Subcutaneous abdominal adipose tissue (tissue), 5 donors: ENCODE results near the gene CPN2.

Source experiments
- H3K27ac ChIP-seq: one replicate; pipeline ENCODE4 v1.7.0; 2013; ENCODE audit warnings: low read depth, mild to moderate bottlenecking, inconsistent platforms, low read length, moderate library complexity
- H3K27me3 ChIP-seq, 5 donors: one replicate each; pipeline ENCODE4 v1.7.0; 2013; ENCODE audit warnings: low read length in 5 of 5, inconsistent platforms in 1 of 5; ENCODE audit not compliant: control insufficient read depth in 5 of 5, insufficient read depth in 4 of 5
- H3K36me3 ChIP-seq, 5 donors: one replicate each; pipeline ENCODE4 v1.7.0; 2013; ENCODE audit warnings: low read length in 5 of 5; ENCODE audit not compliant: control insufficient read depth in 5 of 5, insufficient read depth in 5 of 5
- H3K4me1 ChIP-seq, 5 donors: one replicate each; pipeline ENCODE4 v1.7.0; 2013; ENCODE audit warnings: low read length in 5 of 5, mild to moderate bottlenecking in 3 of 5, moderate library complexity in 1 of 5; ENCODE audit not compliant: control insufficient read depth in 5 of 5, insufficient read depth in 5 of 5
- H3K4me3 ChIP-seq, 5 donors: one replicate each; pipeline ENCODE4 v1.7.0; 2013; ENCODE audit warnings: low read length in 5 of 5, low read depth in 1 of 5
- H3K9ac ChIP-seq, 5 donors: one replicate each; pipeline ENCODE4 v1.7.0; 2013; ENCODE audit warnings: low read length in 5 of 5, mild to moderate bottlenecking in 4 of 5, moderate library complexity in 3 of 5
- H3K9me3 ChIP-seq, 5 donors: one replicate each; pipeline ENCODE4 v1.7.0; 2013; ENCODE audit warnings: low read length in 5 of 5; ENCODE audit not compliant: control insufficient read depth in 5 of 5
- donor health status: healthy.
- donor health status: healthy.
- donor health status: healthy.
- donor health status: healthy.
- donor health status: healthy.

Gene CPN2

DNA sequence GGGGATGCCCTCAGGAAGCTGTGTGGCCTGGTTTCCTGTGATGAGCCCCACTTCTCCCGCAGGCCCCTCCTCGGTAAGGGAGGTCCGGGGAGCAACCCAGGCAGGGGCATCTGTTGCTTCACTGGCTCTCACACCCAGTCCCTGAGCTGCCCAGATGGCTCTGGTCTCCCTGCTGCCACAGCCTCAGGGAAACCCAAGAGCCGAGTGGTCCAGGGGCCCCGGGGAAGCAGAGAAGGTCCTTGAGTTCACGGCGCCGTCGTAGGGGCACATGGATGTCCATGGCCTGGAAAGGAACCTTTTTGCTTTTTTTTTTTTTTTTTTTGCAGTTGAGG, 31.7 kb upstream of the CPN2 start:
- Histone ChIP-seq H3K36me3 (no peaks in the 10 kb centered on the region), H3K4me1 (peaks cover 0 to 3% (median 0%) of the 10 kb centered on the region in 5 donors), H3K27me3 (peaks cover 9 to 25% (median 23%) of the 10 kb centered on the region in 5 donors)

GRCh38 chr3:194382196-194382891, 31.2 kb upstream of the CPN2 start:
- Histone ChIP-seq H3K9ac (no peak overlapping the region), H3K36me3 (no peaks in the 10 kb centered on the region), H3K4me3 (no peak overlapping the region), H3K9me3 (no peaks in the 10 kb centered on the region), H3K27me3 (peaks cover 6 to 25% (median 22%) of the 10 kb centered on the region in 5 donors), H3K27ac (no peak overlapping the region), H3K4me1 (peaks cover 0 to 3% (median 0%) of the 10 kb centered on the region in 5 donors)

More for the DNA sequence above, 31.7 kb upstream of the CPN2 start:
- Histone ChIP-seq H3K9ac (no peak overlapping the region), H3K27ac (no peak overlapping the region), H3K4me3 (no peak overlapping the region), H3K9me3 (no peaks in the 10 kb centered on the region)

GRCh38 chr3:194381460-194381875, 30.3 kb upstream of the CPN2 start:
- Histone ChIP-seq H3K36me3 (no peaks in the 10 kb centered on the region), H3K9me3 (no peaks in the 10 kb centered on the region), H3K9ac (no peak overlapping the region), H3K4me3 (no peak overlapping the region), H3K27ac (no peak overlapping the region), H3K4me1 (peaks cover 0 to 3% (median 0%) of the 10 kb centered on the region in 5 donors), H3K27me3 (peaks cover 3 to 23% (median 20%) of the 10 kb centered on the region in 5 donors)

GRCh38 chr3:194380326-194380725, 29.2 kb upstream of the CPN2 start:
- Histone ChIP-seq H3K36me3 (no peaks in the 10 kb centered on the region), H3K9me3 (no peaks in the 10 kb centered on the region), H3K27ac (no peak overlapping the region), H3K4me1 (peaks cover 0 to 4% (median 0%) of the 10 kb centered on the region in 5 donors), H3K27me3 (peaks cover 3 to 26% (median 22%) of the 10 kb centered on the region in 5 donors), H3K9ac (no peak overlapping the region), H3K4me3 (no peak overlapping the region)

GRCh38 chr3:194379651-194380050, 28.5 kb upstream of the CPN2 start:
- H3K9ac ChIP-seq, result no peak overlapping the region
- H3K4me3 ChIP-seq, result no peak overlapping the region
- H3K4me1 ChIP-seq, result peaks cover 0 to 4% (median 0%) of the 10 kb centered on the region in 5 donors
- no peaks in the 10 kb centered on the region for H3K9me3 ChIP-seq
- no peak overlapping the region for H3K27ac ChIP-seq
- H3K27me3 ChIP-seq, result peaks cover 3 to 26% (median 21%) of the 10 kb centered on the region in 5 donors
- H3K36me3 ChIP-seq, result no peaks in the 10 kb centered on the region

DNA sequence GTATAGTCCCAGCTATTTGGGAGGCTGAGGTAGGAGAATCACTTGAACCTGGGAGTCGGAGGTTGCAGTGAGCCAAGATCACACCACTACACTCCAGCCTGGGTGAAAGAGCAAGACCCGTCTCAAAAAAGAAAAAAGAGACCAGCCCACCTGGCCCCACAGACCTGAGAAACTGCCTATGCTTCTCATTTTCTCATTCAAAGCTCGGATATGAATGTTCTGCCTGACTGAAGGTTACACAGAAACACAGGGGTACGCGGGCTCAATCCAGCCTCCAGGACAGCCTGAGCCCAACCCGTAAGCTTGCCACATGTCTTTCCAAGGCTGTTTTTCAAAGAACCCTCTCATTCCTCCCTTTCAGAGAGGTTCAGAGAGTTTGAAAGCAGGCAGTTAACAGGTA, 28.1 kb upstream of the CPN2 start:
- Histone ChIP-seq H3K4me1 (peaks cover 0 to 4% (median 0%) of the 10 kb centered on the region in 5 donors), H3K4me3 (no peak overlapping the region), H3K27me3 (peaks cover 3 to 26% (median 19%) of the 10 kb centered on the region in 5 donors), H3K9me3 (no peaks in the 10 kb centered on the region), H3K27ac (no peak overlapping the region), H3K36me3 (no peaks in the 10 kb centered on the region), H3K9ac (no peak overlapping the region)

DNA sequence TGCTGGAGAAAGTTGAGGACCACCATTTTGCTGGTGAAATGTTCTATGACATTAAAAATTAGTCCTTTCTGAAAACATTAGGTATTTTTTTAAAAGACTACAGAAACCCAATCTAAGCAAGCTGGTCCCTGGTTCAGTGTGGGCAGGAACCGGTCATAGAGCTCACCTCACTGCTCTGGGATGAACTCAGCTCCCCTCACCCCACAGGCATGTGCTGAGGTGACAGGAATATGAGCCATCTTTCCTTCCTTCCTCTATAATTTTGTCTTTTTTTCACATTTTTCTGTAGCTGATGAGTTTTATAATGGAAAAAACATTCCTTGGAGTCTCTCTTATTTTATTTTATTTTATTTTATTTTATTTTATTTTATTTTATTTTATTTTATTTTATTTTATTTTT, 26.6 kb upstream of the CPN2 start:
- Histone ChIP-seq H3K36me3 (no peaks in the 10 kb centered on the region), H3K9me3 (no peaks in the 10 kb centered on the region), H3K4me1 (peaks cover 0 to 4% (median 0%) of the 10 kb centered on the region in 5 donors), H3K4me3 (no peak overlapping the region), H3K27me3 (peaks cover 3 to 23% (median 11%) of the 10 kb centered on the region in 5 donors), H3K27ac (no peak overlapping the region), H3K9ac (no peak overlapping the region)

GRCh38 chr3:194376241-194376560, 25.1 kb upstream of the CPN2 start:
- H3K9me3 ChIP-seq, result no peaks in the 10 kb centered on the region
- H3K4me1 ChIP-seq, result peaks cover 0 to 4% (median 0%) of the 10 kb centered on the region in 5 donors
- H3K9ac ChIP-seq, result no peak overlapping the region
- no peaks in the 10 kb centered on the region for H3K36me3 ChIP-seq
- peaks cover 3 to 24% (median 11%) of the 10 kb centered on the region in 5 donors for H3K27me3 ChIP-seq
- no peak overlapping the region for H3K27ac ChIP-seq
- no peak overlapping the region for H3K4me3 ChIP-seq

DNA sequence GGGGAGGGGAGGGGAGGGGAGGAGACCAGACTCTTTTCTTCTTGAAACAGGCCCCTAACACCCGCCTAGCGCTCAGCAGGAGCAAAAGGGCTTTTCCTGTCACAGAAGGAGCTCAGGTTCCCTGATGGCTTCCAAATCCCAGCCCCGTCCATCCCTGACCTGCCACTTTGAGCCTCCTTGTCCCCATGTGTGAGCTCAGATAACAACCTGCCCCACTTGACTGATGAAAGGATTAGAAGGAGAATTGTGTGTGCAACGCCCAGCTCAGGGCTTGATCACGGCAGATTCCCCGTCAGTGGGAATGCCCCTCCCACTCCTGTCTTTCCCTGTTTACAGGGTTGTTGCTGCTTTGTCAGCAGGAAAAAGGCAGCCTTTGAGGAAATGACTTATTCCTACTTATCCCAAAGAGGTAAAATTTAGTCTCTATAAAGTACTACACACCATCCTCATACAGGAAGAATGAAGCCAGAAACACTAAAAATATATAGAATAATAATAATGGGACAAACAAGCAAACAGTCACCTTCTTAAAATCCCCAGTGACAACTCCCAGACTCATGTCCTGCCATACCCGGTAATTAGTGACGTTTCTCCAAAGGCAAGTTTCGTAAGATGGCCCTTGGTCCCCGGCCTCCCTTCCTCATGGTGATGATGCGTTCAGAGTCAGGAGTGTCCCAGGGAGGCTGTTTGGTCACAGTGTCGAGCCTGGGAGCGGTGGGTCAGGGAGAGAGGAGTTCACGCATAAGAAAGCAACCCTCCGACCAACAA, 24.5 kb upstream of the CPN2 start:
- no peak overlapping the region for H3K9ac ChIP-seq
- no peak overlapping the region for H3K27ac ChIP-seq
- H3K27me3 ChIP-seq, result peaks cover 3 to 27% (median 13%) of the 10 kb centered on the region in 5 donors
- H3K36me3 ChIP-seq, result no peaks in the 10 kb centered on the region
- no peaks in the 10 kb centered on the region for H3K9me3 ChIP-seq
- H3K4me1 ChIP-seq, result peaks cover 0 to 4% (median 0%) of the 10 kb centered on the region in 5 donors
- no peak overlapping the region for H3K4me3 ChIP-seq

DNA sequence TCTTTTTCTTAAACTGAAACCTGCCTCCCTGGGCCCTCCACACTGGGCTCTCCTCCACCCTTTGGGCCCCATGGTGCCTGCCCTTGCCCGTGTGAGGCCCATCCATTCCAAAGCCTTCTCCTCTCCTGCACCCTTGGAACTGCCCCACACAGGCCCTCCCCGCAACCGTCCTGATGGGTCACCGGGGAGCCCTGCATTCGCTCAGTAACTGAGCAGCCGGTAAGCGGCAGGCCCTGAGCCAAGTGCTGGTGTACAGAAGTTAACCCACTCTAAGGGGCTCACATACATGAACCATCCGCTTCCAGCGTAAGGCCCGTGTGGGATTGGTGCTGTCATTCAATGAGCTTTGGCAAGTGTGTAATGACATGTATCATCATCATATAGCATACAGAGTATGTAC, 23.8 kb upstream of the CPN2 start:
- H3K27ac ChIP-seq, result no peak overlapping the region
- H3K9ac ChIP-seq, result no peak overlapping the region
- no peaks in the 10 kb centered on the region for H3K36me3 ChIP-seq
- peaks cover 3 to 26% (median 12%) of the 10 kb centered on the region in 5 donors for H3K27me3 ChIP-seq
- H3K9me3 ChIP-seq, result no peaks in the 10 kb centered on the region
- H3K4me1 ChIP-seq, result peaks cover 0 to 4% (median 0%) of the 10 kb centered on the region in 5 donors
- H3K4me3 ChIP-seq, result no peak overlapping the region
